Measurements from ENCODE around the gene VAV3. TPM values are rescaled to one million over a fixed set of nuclear protein-coding genes. Genes with fewer than 3 reads are reported as not detected.

VAV3 gene
- polyA plus RNA-seq, 1 of the 3 experiments (the other 2 are of a cell fraction) = not detected

- no peak for TF ChIP-seq PBX3 (IDR thresholded peaks at IDR 0.05)
Observed at GRCh38 chr1:107762751-107763390, 202.1 kb downstream of the VAV3 start (continued).

DNA sequence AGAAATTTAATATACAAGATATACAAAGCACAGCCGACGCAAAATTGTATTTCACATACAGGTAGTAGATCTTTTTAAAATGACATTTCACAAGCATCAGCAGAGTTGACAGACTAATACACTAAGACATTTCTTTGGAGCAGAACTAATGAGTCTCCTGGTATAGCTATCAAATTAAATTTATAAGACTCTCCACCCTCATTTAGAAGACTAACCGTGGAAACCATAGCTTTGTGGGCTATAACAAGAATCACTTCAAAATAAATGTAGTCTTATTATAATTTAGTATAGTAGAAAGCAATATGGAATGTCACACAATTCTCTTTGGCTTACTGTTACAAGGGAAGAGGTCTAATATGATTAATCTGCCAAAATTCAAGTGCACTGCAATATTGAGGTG lies 204.9 kb downstream of the VAV3 start:
- DNase-seq = no peak
- Histone ChIP-seq H3K36me3 (replicated peaks in 1 of 2; ENCODE audit: control insufficient read depth in 1 of 2, insufficient read depth in 2 of 2, low read length in 1 of 2) (no peaks in the 10 kb centered on the region), H3K9me2 (no peaks in the 10 kb centered on the region), H3K9ac (no peak overlapping the region), H3K79me2 (ENCODE audit: insufficient read depth) (no peaks in the 10 kb centered on the region), H3K4me1 (ENCODE audit: control insufficient read depth in 1 of 2, insufficient read depth in 2 of 2, low read depth in 1 of 2, low read length in 1 of 2) (no peaks in the 10 kb centered on the region), H3F3A (replicated peaks; ENCODE audit: insufficient read depth) (no peaks in the 10 kb centered on the region), H3K27me3 (ENCODE audit: insufficient read depth) (no peaks in the 10 kb centered on the region), H3K4me3 (ENCODE audit: low read depth in 2 of 2, low read length in 1 of 2) (no peak overlapping the region), H3K4me2 (no peak overlapping the region), H4K20me1 (ENCODE audit: insufficient read depth) (no peaks in the 10 kb centered on the region), H2AFZ (ENCODE audit: low read depth) (no peak overlapping the region), H3K9me3 (no peaks in the 10 kb centered on the region), H3K27ac (ENCODE audit: low read depth in 2 of 2, low read length in 1 of 2) (no peak overlapping the region)
- POLR2A ChIA-PET = no interaction called here
- 71% methylated on average over 3 of the region's 3 CpGs for WGBS (ENCODE audit: low lambda C conversion rate)
- CTCF ChIA-PET = interaction anchor here (0.7 to 1.4 kb wide), 4 partner anchors 9 to 750 kb away, joined by 3 to 4 read pairs (median 3); no protein-coding TSS in a partner anchor
- TF ChIP-seq EZH2phosphoT487 (IDR thresholded peaks at IDR 0.05; ENCODE audit: borderline replicate concordance, low read depth) (no peak), CHD2 (IDR thresholded peaks at IDR 0.05; ENCODE audit: low read length, partially characterized antibody) (no peak), POLR2AphosphoS5 (IDR thresholded peaks at IDR 0.05; ENCODE audit: low read depth, low read length) (no peak), NRF1 (IDR thresholded peaks at IDR 0.05; ENCODE audit: low read depth, low read length) (no peak), GABPA (IDR thresholded peaks at IDR 0.05; ENCODE audit: low read depth) (no peak), JUND (IDR thresholded peaks at IDR 0.05) (no peak), MEF2A (IDR thresholded peaks at IDR 0.05; ENCODE audit: borderline replicate concordance, low read depth) (no peak), TAF1 (IDR thresholded peaks at IDR 0.05; ENCODE audit: borderline replicate concordance, low read depth, low read length) (no peak), EP300 (IDR thresholded peaks at IDR 0.05; ENCODE audit: borderline replicate concordance in 1 of 2, low read depth in 1 of 2, low read length in 1 of 2) (no peak), FOXM1 (IDR thresholded peaks at IDR 0.05; ENCODE audit: low read depth) (no peak), MAX (IDR thresholded peaks at IDR 0.05; ENCODE audit: low read depth) (no peak)

DNA sequence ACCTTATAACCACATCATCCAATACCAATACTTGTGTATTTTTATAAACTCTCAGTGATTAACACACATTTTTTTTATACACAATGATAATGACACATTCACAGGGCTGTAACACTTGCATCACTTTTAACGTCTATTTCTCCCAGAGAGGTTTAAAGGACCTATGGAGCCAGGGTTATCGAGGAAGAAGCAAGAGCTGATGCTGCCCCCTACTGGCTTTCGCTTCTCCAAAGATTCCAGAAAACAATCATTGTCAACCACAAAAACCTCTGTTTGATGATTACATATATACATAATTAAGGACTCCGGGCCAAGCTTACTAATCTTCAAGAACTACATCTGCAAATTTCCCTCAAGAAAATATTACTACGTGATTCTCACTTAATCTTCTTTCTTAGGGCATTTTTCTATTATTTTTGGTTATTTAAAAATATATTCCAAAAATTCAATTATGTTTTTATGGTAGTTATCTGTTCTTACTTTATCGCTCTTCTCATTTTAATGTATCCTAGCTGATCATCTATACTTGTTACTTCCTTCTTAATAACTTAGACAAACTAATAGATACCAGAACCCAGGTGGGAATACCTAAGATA lies 214.5 kb downstream of the VAV3 start:
- Histone ChIP-seq H3K4me3 (ENCODE audit: low read depth in 2 of 2, low read length in 1 of 2) (no peak overlapping the region; a peak in 1 of 4 replicates), H3K4me2 (no peak overlapping the region), H2AFZ (ENCODE audit: low read depth) (no peak overlapping the region), H3K79me2 (ENCODE audit: insufficient read depth) (no peaks in the 10 kb centered on the region), H3K9ac (no peak overlapping the region), H3K27ac (ENCODE audit: low read depth in 2 of 2, low read length in 1 of 2) (no peak overlapping the region), H3K9me3 (no peaks in the 10 kb centered on the region), H4K20me1 (ENCODE audit: insufficient read depth) (no peaks in the 10 kb centered on the region), H3K9me2 (no peaks in the 10 kb centered on the region), H3K36me3 (replicated peaks in 1 of 2; ENCODE audit: control insufficient read depth in 1 of 2, insufficient read depth in 2 of 2, low read length in 1 of 2) (no peaks in the 10 kb centered on the region), H3F3A (replicated peaks; ENCODE audit: insufficient read depth) (no peaks in the 10 kb centered on the region), H3K4me1 (ENCODE audit: control insufficient read depth in 1 of 2, insufficient read depth in 2 of 2, low read depth in 1 of 2, low read length in 1 of 2) (no peaks in the 10 kb centered on the region; a peak in 1 of 4 replicates), H3K27me3 (ENCODE audit: insufficient read depth) (no peaks in the 10 kb centered on the region)
- 19% methylated on average over 6 of the region's 6 CpGs for WGBS (ENCODE audit: low lambda C conversion rate)
- TF ChIP-seq RAD21 (IDR thresholded peaks at IDR 0.05; ENCODE audit: low read length) = peak; percentile 91
- peak; percentile 58 for TF ChIP-seq SMC3 (IDR thresholded peaks at IDR 0.05; ENCODE audit: low read depth, low read length)
- TF ChIP-seq RFX5 (IDR thresholded peaks at IDR 0.05; ENCODE audit: low read length) = peak; percentile 46; the same call in 1 of the 2 replicates
- TF ChIP-seq CTCF (IDR thresholded peaks at IDR 0.05) = peak; percentile 89
- no peak for TF ChIP-seq TCF12 (IDR thresholded peaks at IDR 0.05)
- no peak for TF ChIP-seq GABPA (IDR thresholded peaks at IDR 0.05; ENCODE audit: low read depth)
- TF ChIP-seq GATA2 (CRISPR knock-in tag; IDR thresholded peaks at IDR 0.05) = no peak
- TF ChIP-seq EP300 (IDR thresholded peaks at IDR 0.05; ENCODE audit: borderline replicate concordance in 1 of 2, low read depth in 1 of 2, low read length in 1 of 2) = 0 out of 4 replicates have a peak, but pooled peaks of 1 of the 2 experiments have one; percentile 8
- POLR2A ChIA-PET = no interaction called here
- CTCF ChIA-PET = interaction anchor here (0.6 to 6.8 kb wide), 32 partner anchors 9 to 609 kb away, joined by 3 to 36 read pairs (median 3); no protein-coding TSS in a partner anchor
- DNase-seq = peak; percentile 60
